IMR-90 (cell line): Measurements from ENCODE around the gene LRP6.

Source experiments
- BHLHE40 ChIP-seq: fragments of 150-350 bp; IDR thresholded peaks from 2 replicates; pipeline ENCODE4 v1.6.1; 2016; ENCODE audit warnings: mild to moderate bottlenecking, low read depth, low read length
- CTCF ChIP-seq: conservative IDR thresholded peaks from 2 replicates; pipeline ENCODE4 v1.5.1; 2012; ENCODE audit warnings: mild to moderate bottlenecking, low read depth, low read length, improper control_type of control experiment
- NFE2L2 ChIP-seq: fragments of 150-350 bp; IDR thresholded peaks from 2 replicates; pipeline ENCODE4 v1.6.1; 2016; ENCODE audit warnings: low read depth, mild to moderate bottlenecking, low read length
- POLR2A ChIP-seq: IDR thresholded peaks from 2 replicates; pipeline ENCODE4 v1.6.1; 2012; ENCODE audit warnings: mild to moderate bottlenecking, low read depth, low read length

- TF ChIP-seq NFE2L2 = no peak
- TF ChIP-seq BHLHE40 = no peak
- no peak for TF ChIP-seq CTCF
- TF ChIP-seq POLR2A = no peak
These were observed 159.2 kb downstream of the LRP6 start for GRCh38 chr12:12107678-12108077.
